Peyer's patch (tissue), 4 donors: ENCODE measurements around the gene NEDD4L.

ENCODE experiments used
- POLR2A ChIP-seq, 2 donors: fragments of 450-650 bp; IDR thresholded peaks; one replicate each; pipeline ENCODE4 v1.5.1; 2017; ENCODE audit warnings: antibody characterized with exemption in 2 of 2, mild to moderate bottlenecking in 2 of 2, moderate library complexity in 2 of 2
- TF ChIP-seq, protein P1 (sequence below), 6 experiments: fragments of 450-650 bp in 4 of 6; fragments of 200-600 bp in 2 of 6; sonication (generic) in 1 of 6; IDR thresholded peaks; one replicate each; pipeline ENCODE4 v1.5.1; 2017 to 2019; ENCODE audit warnings: antibody characterized with exemption in 6 of 6, mild to moderate bottlenecking in 3 of 6, moderate library complexity in 1 of 6

- TF ChIP-seq, protein P1, sequence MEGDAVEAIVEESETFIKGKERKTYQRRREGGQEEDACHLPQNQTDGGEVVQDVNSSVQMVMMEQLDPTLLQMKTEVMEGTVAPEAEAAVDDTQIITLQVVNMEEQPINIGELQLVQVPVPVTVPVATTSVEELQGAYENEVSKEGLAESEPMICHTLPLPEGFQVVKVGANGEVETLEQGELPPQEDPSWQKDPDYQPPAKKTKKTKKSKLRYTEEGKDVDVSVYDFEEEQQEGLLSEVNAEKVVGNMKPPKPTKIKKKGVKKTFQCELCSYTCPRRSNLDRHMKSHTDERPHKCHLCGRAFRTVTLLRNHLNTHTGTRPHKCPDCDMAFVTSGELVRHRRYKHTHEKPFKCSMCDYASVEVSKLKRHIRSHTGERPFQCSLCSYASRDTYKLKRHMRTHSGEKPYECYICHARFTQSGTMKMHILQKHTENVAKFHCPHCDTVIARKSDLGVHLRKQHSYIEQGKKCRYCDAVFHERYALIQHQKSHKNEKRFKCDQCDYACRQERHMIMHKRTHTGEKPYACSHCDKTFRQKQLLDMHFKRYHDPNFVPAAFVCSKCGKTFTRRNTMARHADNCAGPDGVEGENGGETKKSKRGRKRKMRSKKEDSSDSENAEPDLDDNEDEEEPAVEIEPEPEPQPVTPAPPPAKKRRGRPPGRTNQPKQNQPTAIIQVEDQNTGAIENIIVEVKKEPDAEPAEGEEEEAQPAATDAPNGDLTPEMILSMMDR (IDR thresholded peaks at IDR 0.05) = no peak
- TF ChIP-seq POLR2A (IDR thresholded peaks at IDR 0.05) = no peak
Measured at GRCh38 chr18:58041633-58042032, 2.4 kb upstream of the NEDD4L start.
